CD14-positive monocyte (primary cell): ENCODE measurements around the gene SHB. TPM values are rescaled to one million over a fixed set of nuclear protein-coding genes. Genes with fewer than 3 reads are reported as not detected.
"Not testable (repeated sequence)": the region's sequence is repeated elsewhere in the genome, so short reads cannot be mapped to it uniquely, and the experiment has no call there.

Source experiments
- DNase-seq, 3 donors: peaks; one replicate each; pipeline ENCODE4 v3.0.0-alpha.2; 2011 to 2022
- H2AFZ ChIP-seq: 2 replicates; pipeline ENCODE4 v1.6.0; 2012; ENCODE audit warnings: mild to moderate bottlenecking, low read depth, low read length, inconsistent platforms; ENCODE audit not compliant: insufficient read depth, poor library complexity, severe bottlenecking
- H3K27ac ChIP-seq, 2 donors: 1 replicate in 1 of 2; 2 replicates in 1 of 2; pipeline ENCODE4 v1.5.1; 2012 to 2013; ENCODE audit warnings: low read length in 2 of 2, control low read depth in 1 of 2, inconsistent platforms in 1 of 2, low read depth in 1 of 2, mild to moderate bottlenecking in 1 of 2
- H3K27me3 ChIP-seq, 2 donors: one replicate each; pipeline versions ENCODE4 v1.6.0 to v1.6.1; 2011 to 2013; ENCODE audit warnings: low read length in 2 of 2; ENCODE audit not compliant: control insufficient read depth in 2 of 2, insufficient read depth in 2 of 2
- H3K36me3 ChIP-seq, 2 donors: replicated peaks in 1 of 2; 1 replicate in 1 of 2; 2 replicates in 1 of 2; pipeline versions ENCODE4 v1.5.1 to v1.6.1; 2012 to 2013; ENCODE audit warnings: low read length in 2 of 2, control low read depth in 1 of 2, inconsistent platforms in 1 of 2, mild to moderate bottlenecking in 1 of 2; ENCODE audit not compliant: insufficient read depth in 2 of 2, control insufficient read depth in 1 of 2
- H3K4me1 ChIP-seq, 2 donors: 1 replicate in 1 of 2; 2 replicates in 1 of 2; pipeline versions ENCODE4 v1.5.1 to v1.6.1; 2012 to 2013; ENCODE audit warnings: low read length in 2 of 2, control low read depth in 1 of 2, inconsistent platforms in 1 of 2, mild to moderate bottlenecking in 1 of 2, moderate library complexity in 1 of 2; ENCODE audit not compliant: insufficient read depth in 2 of 2, control insufficient read depth in 1 of 2
- H3K4me2 ChIP-seq: replicated peaks from 2 replicates; pipeline ENCODE3; 2012; ENCODE audit warnings: low read length, moderate library complexity, mild to moderate bottlenecking; ENCODE audit not compliant: poor library complexity, severe bottlenecking; ENCODE audit errors: extremely low read depth
- H3K4me3 ChIP-seq, 3 experiments: fragments of 200-600 bp in 1 of 3; sonication (generic) in 1 of 3; replicated peaks in 1 of 3; 1 replicate in 2 of 3; 2 replicates in 1 of 3; pipeline ENCODE4 v1.5.1; 2011 to 2013; ENCODE audit warnings: low read length in 3 of 3, mild to moderate bottlenecking in 3 of 3, control low read depth in 2 of 3, low read depth in 2 of 3, inconsistent platforms in 1 of 3, moderate library complexity in 1 of 3
- H3K79me2 ChIP-seq: 2 replicates; pipeline ENCODE4 v1.6.0; 2012; ENCODE audit warnings: mild to moderate bottlenecking, control low read depth, inconsistent platforms, low read length, moderate library complexity; ENCODE audit not compliant: insufficient read depth
- H3K9ac ChIP-seq: 2 replicates; pipeline ENCODE4 v1.6.0; 2017; ENCODE audit warnings: low read length, mild to moderate bottlenecking; ENCODE audit not compliant: insufficient read depth, poor library complexity, severe bottlenecking
- H3K9me3 ChIP-seq, 2 donors: replicated peaks in 1 of 2; 1 replicate in 1 of 2; 2 replicates in 1 of 2; pipeline versions ENCODE4 v1.5.1 to v1.6.1; 2012 to 2013; ENCODE audit warnings: low read length in 2 of 2, control low read depth in 1 of 2; ENCODE audit not compliant: control insufficient read depth in 1 of 2, insufficient read depth in 1 of 2
- H4K20me1 ChIP-seq: 2 replicates; pipeline ENCODE4 v1.6.0; 2012; ENCODE audit warnings: mild to moderate bottlenecking, low read length, control low read depth, moderate library complexity; ENCODE audit not compliant: insufficient read depth
- H3K27ac Mint-ChIP-seq, 7 donors: one replicate each; pipeline ENCODE4 v1.8.0; 2020; ENCODE audit warnings: mild to moderate bottlenecking in 7 of 7, mixed read lengths in 7 of 7, moderate library complexity in 6 of 7, inconsistent platforms in 2 of 7
- H3K27me3 Mint-ChIP-seq, 3 donors: one replicate each; pipeline ENCODE4 v1.8.0; 2021 to 2022; ENCODE audit warnings: low read depth in 3 of 3, mild to moderate bottlenecking in 3 of 3, mixed read lengths in 3 of 3, moderate library complexity in 3 of 3, inconsistent platforms in 1 of 3
- H3K36me3 Mint-ChIP-seq, 2 donors: one replicate each; pipeline ENCODE4 v1.8.0; 2020; ENCODE audit warnings: mixed read lengths in 2 of 2, inconsistent platforms in 1 of 2, mild to moderate bottlenecking in 1 of 2
- H3K4me1 Mint-ChIP-seq: one replicate; pipeline ENCODE4 v1.8.0; 2020; ENCODE audit warnings: mild to moderate bottlenecking, mixed read lengths
- H3K4me3 Mint-ChIP-seq, 2 donors: one replicate each; pipeline ENCODE4 v1.8.0; 2020; ENCODE audit warnings: mild to moderate bottlenecking in 2 of 2, mixed read lengths in 2 of 2, moderate library complexity in 1 of 2
- H3K9me3 Mint-ChIP-seq, 7 donors: one replicate each; pipeline ENCODE4 v1.8.0; 2020 to 2022; ENCODE audit warnings: mixed read lengths in 7 of 7, mild to moderate bottlenecking in 6 of 7, moderate library complexity in 6 of 7, inconsistent platforms in 2 of 7
- CTCF ChIP-seq: fragments of 200-600 bp; IDR thresholded peaks from one replicate; pipeline ENCODE4 v1.8.0; 2022; ENCODE audit warnings: antibody characterized with exemption, mild to moderate bottlenecking
- WGBS: methylation state at CpG from one replicate; pipeline ENCODE4 v1.1.5; 2013; ENCODE audit warnings: missing lambda C conversion rate; ENCODE audit not compliant: insufficient coverage; 5-methylcytosine and 5-hydroxymethylcytosine counted together
- intact Hi-C, 2 donors: fragments of 100-400 bp; cut with micrococcal nuclease; formaldehyde crosslinking; loops; one replicate each; pipeline versions ENCODE4 v1.15.0 to v1.15.1; 2023
- polyA plus RNA-seq, 3 donors: library from polyadenylated mRNA; depleted of rRNA in 1 of 3; unstranded in 2 of 3; stranded (reverse) in 1 of 3; fragments of 300-500 nt in 2 of 3; fragments of >200 nt in 1 of 3; fragmentation: Illumina TruSeq in 2 of 3; gene quantifications; 1 replicate in 2 of 3; 2 replicates in 1 of 3; pipeline ENCODE4 v1.2.3, GENCODE V29; 2012 to 2021

SHB gene
- polyA plus RNA-seq, 3 donors: 0.27 to 1.3 (median 0.31) TPM

DNA sequence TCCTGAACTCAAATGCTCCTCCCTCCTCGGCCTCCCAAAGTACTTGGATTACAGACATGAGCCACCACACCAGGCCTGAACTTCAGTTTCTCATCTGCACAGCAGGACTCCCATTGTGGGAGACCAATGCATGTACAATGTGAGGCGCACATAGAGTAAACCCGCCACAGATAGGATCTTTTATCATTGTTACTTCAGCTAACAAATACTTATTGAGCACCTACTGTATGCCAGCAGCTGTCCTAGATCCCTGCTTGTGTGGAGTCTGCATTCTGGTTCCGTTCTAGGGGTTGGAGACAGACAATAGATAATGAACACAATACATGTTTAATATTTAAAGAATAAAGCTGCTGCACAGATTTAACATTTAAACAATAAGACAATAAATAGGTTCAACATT lies 158.8 kb downstream of the SHB start:
- H4K20me1 ChIP-seq: no peaks in the 10 kb centered on the region
- TF ChIP-seq CTCF: no peak
- H3K27me3 ChIP-seq: no peaks in the 10 kb centered on the region
- H2AFZ ChIP-seq: no peak overlapping the region
- Mint-ChIP-seq H3K27ac (peak overlapping the region in 5 of 7 donors; percentile 80 to 92 (median 84)), H3K4me1 (peaks cover 42% of the 10 kb centered on the region), H3K27me3 (peaks cover 0 to 2% (median 2%) of the 10 kb centered on the region in 3 donors), H3K4me3 (no peak overlapping the region), H3K9me3 (no peaks in the 10 kb centered on the region), H3K36me3 (no peaks in the 10 kb centered on the region)
- no peaks in the 10 kb centered on the region for H3K79me2 ChIP-seq
- H3K27ac ChIP-seq: no peak overlapping the region
- WGBS: 80% methylated on average over 1 of the region's 4 CpGs
- no peak overlapping the region for H3K4me2 ChIP-seq
- no peak overlapping the region for H3K9ac ChIP-seq
- H3K4me3 ChIP-seq: no peak overlapping the region
- intact Hi-C loops: loop anchor here (5.0 to 10.0 kb wide), 7 partner anchors 97 to 495 kb away; partner anchors contain the start of genes ALDH1B1 (in 1 of the 2) and SHB (in 1 of the 2)
- no peaks in the 10 kb centered on the region for H3K36me3 ChIP-seq
- DNase-seq: no peak
- peaks cover 37 to 41% of the 10 kb centered on the region in 2 donors for H3K4me1 ChIP-seq
- H3K9me3 ChIP-seq: no peaks in the 10 kb centered on the region

- peaks cover 46% of the 10 kb centered on the region for H3K4me1 Mint-ChIP-seq
- peak overlapping the region in 5 of 7 donors; percentile 6 to 97 (median 84) for H3K27ac Mint-ChIP-seq
- H3K27me3 Mint-ChIP-seq, H3K9ac ChIP-seq, H3K27ac ChIP-seq, H3K36me3 Mint-ChIP-seq, H3K9me3 Mint-ChIP-seq, H3K4me3 Mint-ChIP-seq, DNase-seq, H4K20me1 ChIP-seq, H2AFZ ChIP-seq, H3K27me3 ChIP-seq, H3K36me3 ChIP-seq, H3K4me3 ChIP-seq, H3K4me2 ChIP-seq, H3K9me3 ChIP-seq, H3K79me2 ChIP-seq: not testable (repeated sequence)
- 86% methylated on average over 5 of the region's 5 CpGs for WGBS
- intact Hi-C loops: loop anchor here (5.0 to 10.0 kb wide), 10 partner anchors 97 to 495 kb away; partner anchors contain the start of genes ALDH1B1 (in 1 of the 2), EXOSC3 (in 1 of the 2), POLR1E (in 1 of the 2) and SHB (in 1 of the 2)
- H3K4me1 ChIP-seq: peaks cover 39 to 45% of the 10 kb centered on the region in 2 donors
These were observed 159.2 kb downstream of the SHB start for GRCh38 chr9:37909836-37910235.
